ENCODE measurements around the gene GPHA2. TPM values are rescaled to one million over a fixed set of nuclear protein-coding genes. Genes with fewer than 3 reads are reported as not detected.

Gene GPHA2
- polyA plus RNA-seq, 1 donor from 2014 or later, result not detected

GRCh38 chr11:64919627-64920026 is 16.1 kb downstream of the GPHA2 start:
- Histone ChIP-seq H3K4me2 (ENCODE audit: low read length) (no peak overlapping the region), H3K4me3 (ENCODE audit: low read length) (no peak overlapping the region), H3K9me3 (ENCODE audit: low read length) (no peaks in the 10 kb centered on the region), H2AFZ (ENCODE audit: low read depth, low read length) (no peak overlapping the region), H4K20me1 (ENCODE audit: insufficient read depth) (no peaks in the 10 kb centered on the region), H3K9me2 (ENCODE audit: insufficient read depth, low read length) (no peaks in the 10 kb centered on the region), H3K36me3 (ENCODE audit: insufficient read depth, low read length) (no peaks in the 10 kb centered on the region), H3K27me3 (ENCODE audit: insufficient read depth, low read depth, low read length) (no peaks in the 10 kb centered on the region), H3K79me2 (replicated peaks; ENCODE audit: insufficient read depth, low read length) (peaks cover 7% of the 10 kb centered on the region), H3K9ac (ENCODE audit: low read length) (no peak overlapping the region), H3F3A (ENCODE audit: insufficient read depth, low read length, poor library complexity, severe bottlenecking) (no peaks in the 10 kb centered on the region), H3K27ac (ENCODE audit: low read length) (no peak overlapping the region)
- TF ChIP-seq SMC3 (conservative IDR thresholded peaks at IDR 0.05; ENCODE audit: poor library complexity), result no peak

- no peak overlapping the region for H3K27ac ChIP-seq (ENCODE audit: low read length)
- no peaks in the 10 kb centered on the region for H3F3A ChIP-seq (ENCODE audit: insufficient read depth, low read length, poor library complexity, severe bottlenecking)
- no peaks in the 10 kb centered on the region for H3K9me3 ChIP-seq (ENCODE audit: low read length)
- peaks cover 7% of the 10 kb centered on the region for H3K79me2 ChIP-seq (replicated peaks; ENCODE audit: insufficient read depth, low read length)
- peak overlapping the region; percentile 72 for H3K4me3 ChIP-seq (ENCODE audit: low read length)
- H4K20me1 ChIP-seq (ENCODE audit: insufficient read depth), result no peaks in the 10 kb centered on the region
- H3K36me3 ChIP-seq (ENCODE audit: insufficient read depth, low read length), result no peaks in the 10 kb centered on the region
- no peaks in the 10 kb centered on the region for H3K9me2 ChIP-seq (ENCODE audit: insufficient read depth, low read length)
- H3K9ac ChIP-seq (ENCODE audit: low read length), result peak overlapping the region; percentile 15
- H3K4me2 ChIP-seq (ENCODE audit: low read length), result no peak overlapping the region
- no peaks in the 10 kb centered on the region for H3K27me3 ChIP-seq (ENCODE audit: insufficient read depth, low read depth, low read length)
- TF ChIP-seq REST (IDR thresholded peaks at IDR 0.05; ENCODE audit: borderline replicate concordance) (no peak), RAD21 (conservative IDR thresholded peaks at IDR 0.05) (no peak), CTCF (IDR thresholded peaks at IDR 0.05; ENCODE audit: poor library complexity, severe bottlenecking) (no peak)
- H2AFZ ChIP-seq (ENCODE audit: low read depth, low read length), result peak overlapping the region; percentile 43
Observed at GRCh38 chr11:64918017-64918416, 17.7 kb downstream of the GPHA2 start.

- Histone ChIP-seq H3K36me3 (ENCODE audit: insufficient read depth, low read length) (no peaks in the 10 kb centered on the region), H3K4me3 (ENCODE audit: low read length) (peak overlapping the region; percentile 72), H3K9me3 (ENCODE audit: low read length) (no peaks in the 10 kb centered on the region)
Observed at GRCh38 chr11:64917663-64917995, 18.1 kb downstream of the GPHA2 start.

More at GRCh38 chr11:64917663-64917995, 18.1 kb downstream of the GPHA2 start:
- no peak overlapping the region for H3K4me2 ChIP-seq (ENCODE audit: low read length)
- H2AFZ ChIP-seq (ENCODE audit: low read depth, low read length), result peak overlapping the region; percentile 43
- no peaks in the 10 kb centered on the region for H3K9me2 ChIP-seq (ENCODE audit: insufficient read depth, low read length)
- peaks cover 7% of the 10 kb centered on the region for H3K79me2 ChIP-seq (replicated peaks; ENCODE audit: insufficient read depth, low read length)
- H4K20me1 ChIP-seq (ENCODE audit: insufficient read depth), result no peaks in the 10 kb centered on the region
- TF ChIP-seq POLR2AphosphoS5 (IDR thresholded peaks at IDR 0.05) (no peak), REST (IDR thresholded peaks at IDR 0.05; ENCODE audit: borderline replicate concordance) (no peak), EP300 (conservative IDR thresholded peaks at IDR 0.05; ENCODE audit: poor library complexity, severe bottlenecking) (no peak), MXI1 (conservative IDR thresholded peaks at IDR 0.05; ENCODE audit: poor library complexity, severe bottlenecking) (no peak), TAF1 (IDR thresholded peaks at IDR 0.05; ENCODE audit: low read depth) (no peak), EZH2 (IDR thresholded peaks at IDR 0.05; ENCODE audit: borderline replicate concordance, insufficient read depth, low read length, poor library complexity, severe bottlenecking) (no peak)
- no peak overlapping the region for H3K27ac ChIP-seq (ENCODE audit: low read length)
- peak overlapping the region; percentile 15 for H3K9ac ChIP-seq (ENCODE audit: low read length)
- no peaks in the 10 kb centered on the region for H3F3A ChIP-seq (ENCODE audit: insufficient read depth, low read length, poor library complexity, severe bottlenecking)
- no peaks in the 10 kb centered on the region for H3K27me3 ChIP-seq (ENCODE audit: insufficient read depth, low read depth, low read length)
